OCI-M1 (cell line): ENCODE measurements around the gene TNFRSF8.
"Not testable (repeated sequence)": the region's sequence is repeated elsewhere in the genome, so short reads cannot be mapped to it uniquely, and the experiment has no call there.

Experiments
- DNase-seq: peaks from one replicate; lab custom pipeline; 2025; lab: John Stamatoyannopoulos, UW

The TNFRSF8 gene

DNA sequence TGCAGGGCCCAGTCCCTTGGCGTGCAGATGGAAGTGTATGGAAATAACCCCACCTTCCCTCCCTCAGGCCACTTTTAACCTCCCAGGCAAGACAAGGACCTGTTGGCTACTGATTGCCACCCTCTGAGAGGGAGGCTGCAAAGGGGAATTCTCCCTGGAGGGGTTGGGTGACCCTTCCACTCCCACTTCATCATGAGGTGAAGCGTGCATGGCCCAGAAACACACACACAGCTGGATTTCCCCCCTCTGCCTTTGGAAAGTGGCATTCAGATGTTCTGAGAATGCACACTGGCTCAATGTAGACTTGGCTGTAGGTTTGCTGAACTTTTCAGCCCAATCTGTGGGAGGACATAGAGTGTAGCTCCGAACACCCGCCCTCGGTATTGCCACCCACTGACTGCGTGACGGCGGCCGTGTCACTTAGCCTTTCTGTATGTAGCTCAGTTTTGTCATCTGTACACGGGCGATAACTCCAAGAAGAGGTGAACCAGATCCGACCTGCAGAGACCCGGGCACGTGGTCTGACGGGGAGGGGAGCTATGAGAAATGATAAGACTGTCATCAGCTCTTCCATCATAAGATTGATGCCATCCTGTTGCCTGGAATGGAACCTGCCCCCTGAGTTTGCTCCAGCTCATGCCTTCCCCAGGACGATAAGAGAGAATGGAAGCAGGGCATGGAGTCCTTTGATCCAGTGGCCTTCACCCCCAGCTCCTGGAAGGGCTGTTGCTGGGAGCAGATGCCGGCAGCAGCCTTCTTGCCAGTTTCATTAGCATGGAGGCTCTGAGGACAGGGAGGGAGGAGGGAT is 24.5 kb upstream of the TNFRSF8 start:
- no peak for DNase-seq

DNA sequence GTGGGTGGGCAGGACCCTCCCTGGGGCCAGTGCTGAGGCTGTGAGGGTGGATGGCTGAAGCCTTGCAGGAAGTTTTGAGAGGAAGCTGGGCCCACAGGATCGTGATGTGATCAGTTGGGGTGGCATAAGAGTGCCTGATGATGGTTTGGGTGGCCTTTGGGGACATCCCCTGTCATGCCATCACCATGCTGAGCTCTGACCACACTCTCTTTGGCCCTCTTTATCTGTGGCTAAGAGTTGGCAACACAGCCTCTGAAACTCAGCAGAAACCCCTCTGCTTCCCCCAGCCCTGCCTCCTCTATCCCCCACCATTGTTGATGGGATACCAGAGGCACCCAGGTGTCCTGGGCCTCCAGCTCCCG is 24.0 kb upstream of the TNFRSF8 start:
- no peak for DNase-seq

DNA sequence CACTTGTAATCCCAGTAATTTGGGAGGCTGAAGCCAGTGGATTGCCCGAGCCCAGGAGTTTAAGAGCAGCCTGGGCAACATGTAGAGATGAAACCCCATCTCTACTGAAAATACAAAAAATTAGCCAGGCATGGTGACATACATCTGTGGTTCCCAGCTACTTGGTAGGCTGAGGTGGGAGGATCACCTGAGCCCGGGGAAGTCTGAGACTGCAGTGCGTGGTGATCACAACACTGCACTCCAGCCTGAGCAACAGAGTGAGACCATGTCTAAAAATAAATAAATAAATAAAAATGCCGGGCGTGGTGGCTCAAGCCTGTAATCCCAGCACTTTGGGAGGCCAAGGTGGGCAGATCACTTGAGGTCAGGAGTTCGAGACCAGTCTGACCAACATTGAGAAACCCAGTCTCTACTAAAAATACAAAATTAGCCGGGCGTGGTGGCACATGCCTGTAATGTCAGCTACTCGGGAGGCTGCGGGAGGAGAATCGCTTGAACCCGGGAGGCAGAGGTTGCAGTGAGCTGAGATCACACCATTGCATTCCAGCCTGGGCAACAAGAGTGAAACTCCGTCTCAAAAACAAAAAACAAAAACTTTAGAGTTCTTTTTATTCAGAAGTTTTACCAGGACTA is 23.2 kb upstream of the TNFRSF8 start:
- not testable (repeated sequence) for DNase-seq

DNA sequence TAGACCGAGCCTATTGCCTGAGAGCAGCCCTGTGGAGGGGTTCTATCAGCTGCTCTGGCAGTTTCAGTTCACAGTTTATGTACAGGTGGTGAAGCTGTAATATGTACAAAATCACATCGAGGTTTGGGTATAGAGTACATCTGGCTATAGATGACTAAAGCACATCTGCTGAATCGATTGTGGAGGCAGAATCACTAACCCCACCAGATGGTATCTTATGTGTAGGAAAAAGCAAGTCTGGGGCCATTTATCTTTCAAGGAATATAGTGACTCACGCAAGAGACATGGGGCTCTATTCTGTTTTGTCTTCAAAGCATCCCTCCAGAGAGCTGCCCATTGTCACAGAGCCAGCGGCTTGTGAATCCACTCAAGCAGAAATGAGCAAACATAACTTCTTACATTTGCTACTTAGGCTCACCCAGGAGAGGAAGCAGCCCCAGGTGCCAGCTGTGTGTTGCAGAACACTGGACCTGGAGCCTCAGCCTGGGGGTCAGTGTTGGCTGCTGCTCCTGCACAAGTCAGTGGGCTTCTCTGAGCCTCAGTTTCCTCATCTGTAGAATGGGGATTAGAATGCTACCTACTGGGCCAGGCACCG is 22.5 kb upstream of the TNFRSF8 start:
- no peak for DNase-seq

GRCh38 chr1:12044187-12044877 is 18.8 kb upstream of the TNFRSF8 start:
- not testable (repeated sequence) for DNase-seq

GRCh38 chr1:12046749-12047119 is 16.4 kb upstream of the TNFRSF8 start:
- DNase-seq, result no peak

GRCh38 chr1:12047120-12047876 is 15.8 kb upstream of the TNFRSF8 start:
- DNase-seq, result peak; percentile 49

DNA sequence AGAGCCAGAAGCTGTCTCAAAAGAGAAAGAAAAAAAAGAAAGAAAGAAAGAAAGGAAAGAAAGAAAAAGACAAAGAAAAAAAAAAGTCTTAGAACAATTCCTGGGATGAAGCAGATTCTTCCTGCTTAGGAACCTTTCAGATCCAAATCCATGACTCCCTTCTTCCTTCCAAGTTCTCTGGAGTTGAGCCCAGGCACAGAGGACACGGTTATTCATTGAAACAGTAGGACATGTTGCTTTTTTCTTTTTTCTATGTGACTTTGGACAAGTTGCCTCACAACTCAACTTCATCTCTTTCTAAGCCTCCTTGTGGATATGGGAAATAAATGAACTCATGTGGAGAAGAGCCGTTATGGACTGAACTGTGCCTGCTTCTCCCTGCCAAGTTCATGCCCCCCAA is 14.7 kb upstream of the TNFRSF8 start:
- no peak for DNase-seq

DNA sequence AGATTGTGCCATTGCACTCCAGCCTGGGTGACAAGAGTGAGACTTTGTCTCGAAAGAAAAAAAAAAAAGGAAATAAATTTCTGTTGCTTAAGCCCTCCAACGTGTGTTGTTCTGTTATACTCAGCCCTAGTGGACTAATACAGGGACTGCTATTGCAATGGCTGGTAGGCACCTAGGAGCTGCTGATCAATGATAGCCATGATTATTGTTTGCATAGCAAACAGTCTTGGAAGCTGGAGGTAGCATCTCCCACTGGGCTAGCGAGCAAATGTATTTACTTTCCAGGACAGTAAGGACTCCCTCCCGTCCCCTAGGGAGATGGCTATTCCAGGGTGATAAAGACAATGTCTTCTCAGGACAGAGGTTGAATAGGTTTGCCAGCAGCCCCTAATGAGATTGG is 13.5 kb upstream of the TNFRSF8 start:
- peak; percentile 38 for DNase-seq

- no peak for DNase-seq
Observed at GRCh38 chr1:12051361-12051760, 11.7 kb upstream of the TNFRSF8 start.

DNA sequence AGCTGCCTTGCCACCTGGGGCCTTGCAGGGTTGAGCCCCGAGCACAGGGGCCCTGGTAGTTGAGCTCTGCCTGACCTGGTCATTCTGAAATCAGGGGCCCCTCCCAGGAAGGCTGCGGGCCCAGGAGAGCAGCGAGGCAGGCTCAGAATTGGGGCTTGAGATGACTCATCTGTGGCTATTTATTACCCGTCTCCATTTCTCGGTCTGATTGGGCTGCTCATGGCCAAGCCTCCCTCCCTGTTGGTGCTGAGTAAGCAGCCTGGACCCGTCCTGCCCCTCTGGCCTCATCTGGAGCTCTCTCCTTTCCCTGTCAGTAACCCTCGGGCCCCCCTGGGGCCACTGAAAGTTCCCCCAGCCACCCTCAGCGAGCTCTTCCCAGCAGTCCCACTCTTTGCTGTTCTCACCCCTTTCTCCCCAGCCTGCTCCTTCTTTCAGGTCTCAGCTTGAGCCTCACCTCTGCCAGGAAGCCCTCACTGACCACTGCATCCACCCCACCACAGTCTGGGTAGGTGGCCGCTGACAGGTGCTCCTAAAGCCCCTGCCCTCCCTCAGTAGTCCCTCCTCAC is 11.0 kb upstream of the TNFRSF8 start:
- DNase-seq, result peak; percentile 60

DNA sequence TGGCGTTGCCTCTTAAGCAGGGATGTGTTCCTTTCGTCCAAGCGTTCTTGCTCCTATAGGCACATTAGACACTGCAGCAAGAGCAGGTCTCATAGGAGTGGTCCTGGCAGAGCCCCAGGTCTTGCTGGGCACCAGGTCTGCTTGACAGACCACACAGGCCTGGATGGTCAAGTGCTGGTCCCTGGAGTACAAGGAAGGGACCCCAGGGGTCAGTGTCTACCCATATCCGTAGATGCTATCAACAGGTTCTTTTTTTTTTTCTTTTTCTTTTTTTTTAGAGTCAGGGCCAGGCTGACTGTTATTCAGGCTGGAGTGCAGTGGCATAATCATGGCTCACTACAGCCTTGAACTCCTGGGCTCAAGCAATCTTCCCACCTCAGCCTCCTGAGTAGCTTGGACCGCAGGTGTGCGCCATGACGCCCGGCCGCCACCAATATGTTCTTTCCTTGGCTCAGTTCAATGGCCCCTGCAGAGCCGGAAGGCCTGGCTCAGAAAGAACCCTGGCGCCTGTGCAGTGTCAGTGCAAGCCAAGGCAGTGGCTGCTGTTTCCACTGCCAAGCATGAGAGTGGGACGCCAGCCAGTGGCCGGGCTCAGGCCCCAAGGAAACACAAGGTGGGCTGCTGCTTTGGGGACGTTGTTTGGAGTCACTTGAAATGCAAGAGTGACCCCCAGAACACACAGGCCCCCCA is 10.0 kb upstream of the TNFRSF8 start:
- DNase-seq, result peak; percentile 9

- no peak for DNase-seq
Observed at GRCh38 chr1:12053752-12054548, 9.2 kb upstream of the TNFRSF8 start.

- no peak for DNase-seq
Observed at GRCh38 chr1:12055259-12055658, 7.8 kb upstream of the TNFRSF8 start.

DNA sequence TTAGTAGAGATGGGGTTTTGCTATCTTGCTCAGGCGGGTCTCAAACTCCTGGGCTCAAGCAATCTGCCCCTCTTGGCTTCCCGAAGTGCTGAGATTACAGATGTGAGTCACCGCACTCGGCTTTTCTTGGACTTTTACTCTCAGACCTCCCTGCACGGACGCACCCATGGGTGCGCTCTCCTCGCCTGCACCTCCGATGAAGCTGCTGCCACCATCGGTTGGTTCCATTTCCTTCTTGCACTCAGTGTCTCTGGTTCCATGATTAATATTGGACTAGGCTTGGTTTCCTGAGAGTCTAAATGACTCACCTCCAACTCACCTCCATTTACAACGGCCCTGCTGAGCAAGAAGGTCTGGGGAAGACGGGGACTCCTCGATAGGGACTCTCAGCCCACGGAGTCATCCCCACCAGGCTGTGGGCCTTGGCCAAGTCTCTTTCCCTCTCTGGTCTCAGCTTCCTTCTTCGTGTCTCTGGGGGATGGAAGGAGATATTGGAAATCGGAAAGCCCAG is 6.7 kb upstream of the TNFRSF8 start:
- no peak for DNase-seq

DNA sequence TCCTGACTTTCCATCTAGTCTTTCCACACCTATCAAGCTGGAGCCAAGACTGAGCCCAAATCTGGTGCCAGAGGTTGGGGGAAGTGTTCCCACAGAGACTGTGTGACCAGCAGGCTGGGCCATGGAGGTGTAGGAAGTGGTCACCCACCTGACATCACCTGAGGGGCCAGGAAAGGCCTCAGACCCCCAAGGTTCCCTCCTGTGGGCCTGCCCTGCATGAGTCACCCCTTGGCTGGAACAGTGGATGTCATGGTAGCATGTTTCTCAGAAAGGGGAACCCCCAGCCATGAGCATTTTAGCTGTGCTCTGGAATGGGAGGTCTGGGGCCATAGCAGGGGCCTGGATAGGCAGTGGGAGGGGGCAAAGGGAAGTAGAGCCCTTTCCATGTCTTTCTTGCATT is 5.7 kb upstream of the TNFRSF8 start:
- no peak for DNase-seq

DNA sequence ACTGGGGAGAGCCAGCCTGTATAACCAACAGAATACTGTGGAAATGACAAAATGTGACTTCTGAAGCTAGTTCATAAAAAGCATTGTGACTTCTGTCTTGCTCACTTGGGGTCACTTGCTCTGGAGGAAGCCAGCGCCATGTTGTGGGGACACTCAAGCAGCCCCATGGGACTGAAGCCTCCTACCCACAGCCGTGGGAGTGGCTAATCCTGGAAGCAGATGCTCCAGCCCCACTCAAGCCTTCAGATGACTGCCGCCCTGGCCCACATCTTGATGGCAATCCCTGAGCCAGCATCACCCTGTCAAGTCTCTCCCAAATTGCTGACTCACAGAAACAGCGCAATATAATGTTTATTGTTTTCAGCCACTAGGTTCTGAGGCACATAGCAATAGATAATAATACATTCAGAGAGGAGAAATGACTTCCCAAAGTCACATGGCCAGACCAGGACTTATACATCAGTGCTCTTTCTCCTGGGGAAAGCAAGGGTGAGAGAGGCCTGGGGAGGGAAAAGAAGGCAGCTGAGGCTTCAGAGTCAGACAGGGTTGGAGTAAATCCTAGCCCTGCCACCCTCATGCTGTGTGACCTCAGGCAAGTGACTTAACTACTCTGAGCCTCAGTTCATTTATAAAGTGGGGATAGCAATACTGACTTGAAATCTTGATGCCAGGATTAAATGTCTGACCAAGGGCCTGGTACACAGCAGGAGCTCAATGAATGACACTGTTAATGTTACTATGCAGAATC is 5.0 kb upstream of the TNFRSF8 start:
- no peak for DNase-seq

DNA sequence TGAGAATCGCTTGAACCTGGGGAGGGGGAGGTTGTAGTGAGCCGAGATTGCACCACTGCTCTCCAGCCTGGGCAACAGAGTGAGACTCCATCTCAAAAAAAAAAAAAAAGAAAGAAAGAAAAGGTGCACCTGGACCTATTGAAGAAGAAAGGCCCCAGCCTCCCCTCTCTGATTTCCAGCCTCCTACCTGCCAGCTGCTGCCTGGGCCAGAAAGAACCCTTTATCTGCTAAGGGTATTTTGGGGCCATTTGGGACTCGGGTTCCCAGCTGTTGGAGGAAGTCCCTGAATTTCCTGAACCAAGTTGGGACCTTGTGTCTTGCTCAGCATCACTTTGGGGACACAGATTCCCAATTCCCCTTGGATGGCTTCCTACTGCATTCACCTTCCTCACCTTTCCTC is 3.9 kb upstream of the TNFRSF8 start:
- DNase-seq, result no peak

DNA sequence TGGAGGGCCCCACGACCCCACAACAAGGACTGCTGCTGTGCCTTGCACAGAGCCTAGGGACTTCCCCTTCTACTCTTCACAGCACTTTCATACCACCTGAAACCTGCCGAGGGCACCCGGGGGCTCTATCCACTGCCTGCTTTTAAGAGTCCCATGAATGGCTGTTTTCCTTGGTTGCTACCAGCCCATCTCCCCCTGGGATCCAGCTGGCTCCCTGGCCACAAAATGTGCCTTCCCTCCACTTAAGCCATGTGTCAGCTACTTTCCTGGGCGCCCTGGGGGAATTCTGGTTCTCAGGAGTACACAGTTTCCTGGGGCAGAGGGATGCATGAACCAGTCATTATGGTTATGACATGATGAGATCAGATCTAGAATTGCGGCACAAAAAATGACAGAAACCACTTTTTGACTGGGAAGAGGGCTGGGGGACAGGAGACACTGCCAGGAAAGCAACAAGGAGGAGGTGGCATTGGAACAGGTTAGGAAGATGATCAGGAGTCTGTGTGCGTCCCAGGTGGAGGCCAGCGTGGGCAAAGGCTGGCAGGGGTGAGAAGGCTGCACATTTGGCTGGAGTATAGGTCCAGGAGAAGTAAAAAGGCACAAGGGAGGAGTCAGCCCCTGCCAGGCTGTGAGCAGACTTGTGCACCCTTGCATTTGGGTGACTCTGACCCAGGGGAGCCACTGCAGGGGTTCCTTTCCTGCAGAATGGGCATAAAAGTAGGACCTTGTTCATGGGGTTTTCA is 3.2 kb upstream of the TNFRSF8 start:
- DNase-seq, result no peak
